Pancreas (tissue), 10 donors: ENCODE measurements around the gene NDUFC1. TPM values are rescaled to one million over a fixed set of nuclear protein-coding genes. Genes with fewer than 3 reads are reported as not detected.

Experiments used
- ATAC-seq, 4 donors: fragments of 200-7000 bp; cut with Tn5 transposase; one replicate each; pipeline versions ENCODE4 v1.8.0 to v1.9.1; 2020; ENCODE audit warnings: mild to moderate bottlenecking in 4 of 4, moderate library complexity in 4 of 4
- DNase-seq, 6 donors: peaks; one replicate each; pipeline ENCODE4 v3.0.0-alpha.2; 2020
- FAIRE-seq: peaks from 2 replicates; lab custom pipeline; 2012; peaks lifted over from hg19 to GRCh38; lab: Jason Lieb, UNC
- H3K27ac ChIP-seq, 4 donors: fragments of 200-600 bp; sonication (generic); 1 replicate in 3 of 4; 2 replicates in 1 of 4; pipeline versions ENCODE4 v1.5.0 to v1.8.0; 2020
- H3K27me3 ChIP-seq, 4 donors: fragments of 200-600 bp; one replicate each; pipeline ENCODE4 v1.8.0; 2021
- H3K36me3 ChIP-seq, 3 donors: fragments of 200-600 bp; sonication (generic) in 1 of 3; one replicate each; pipeline versions ENCODE4 v1.5.0 to v1.8.0; 2020 to 2021
- H3K4me1 ChIP-seq, 3 donors: fragments of 200-600 bp; one replicate each; pipeline ENCODE4 v1.8.0; 2021
- H3K4me3 ChIP-seq, 4 donors: fragments of 200-600 bp; sonication (generic) in 2 of 4; one replicate each; pipeline versions ENCODE4 v1.5.0 to v1.8.0; 2020 to 2021
- H3K9me3 ChIP-seq, 4 donors: fragments of 200-600 bp; one replicate each; pipeline ENCODE4 v1.8.0; 2021
- CTCF ChIP-seq, 4 donors: fragments of 200-600 bp; sonication (generic) in 3 of 4; IDR thresholded peaks; one replicate each; pipeline versions ENCODE4 v1.5.0 to v1.8.0; 2021; ENCODE audit warnings: antibody characterized with exemption in 4 of 4
- WGBS, 2 donors: extraction: QIAGEN DNeasy Blood & Tissue Kit; methylation state at CpG; one replicate each; pipeline ENCODE4 v1.1.7; 2013; 5-methylcytosine and 5-hydroxymethylcytosine counted together
- intact Hi-C, 3 donors: fragments of 100-400 bp; cut with DNase I; formaldehyde crosslinking; loops; one replicate each; pipeline versions ENCODE4 v1.11.1 to v1.14.2; 2022
- polyA plus RNA-seq, 2 donors: library from polyadenylated mRNA; stranded (reverse); fragments of 200-250 nt; gene quantifications; one replicate each; pipeline ENCODE4 v1.2.3, GENCODE V29; 2013
- total RNA-seq, 6 donors: library from RNA; stranded (reverse); fragmentation: NEBNext Ultra II Directional in 4 of 6; extraction: Animal tissue kit (Norgen Biotek cat#: 25700) in 4 of 6; gene quantifications; one replicate each; pipeline versions ENCODE4 v1.2.1 to v1.2.4, GENCODE V29; 2021 to 2023
- donor health status: healthy with polysubstance abuse.
- donor health status: DM: no; HTN: no; CAD: no; lungs with moderate emphysema.
- donor health status: DM: no; HTN: no; CAD: no.
- donor health status: control.
- donor health status: control.
- donor health status: Bipolar disorder and iron deficiency.
- donor health status: DM: yes; HTN: yes; CAD: no.
- donor health status: DM: no; HTN: no; CAD: no.
- donor health status: DM: no; HTN: no; CAD: no.
- donor health status: DM: yes; HTN: yes; CAD: no.

NDUFC1 gene
- total and polyA plus RNA-seq, 8 donors, result 19.8 to 80.6 (median 25.0) TPM

GRCh38 chr4:139299536-139299935, 2.7 kb downstream of the NDUFC1 start:
- ATAC-seq (no peak), FAIRE-seq (no peak), DNase-seq (no peak)
- TF ChIP-seq CTCF (IDR thresholded peaks at IDR 0.05), result no peak
- 19 to 23% methylated on average over 1 of the region's 1 CpG for WGBS, 2 donors
- peak overlapping the region in 1 of 4 donors; percentile 99 for H3K4me3 ChIP-seq
- no peaks in the 10 kb centered on the region for H3K36me3 ChIP-seq
- intact Hi-C loops, result loop anchor here in 1 of 3 donors (10.0 kb wide), 2 partner anchors 205 to 265 kb away; no protein-coding TSS in a partner anchor
- peaks cover 10 to 30% (median 23%) of the 10 kb centered on the region in 3 donors for H3K4me1 ChIP-seq
- H3K9me3 ChIP-seq, result no peaks in the 10 kb centered on the region
- no peaks in the 10 kb centered on the region for H3K27me3 ChIP-seq
- H3K27ac ChIP-seq, result no peak overlapping the region

GRCh38 chr4:139297001-139297410, 5.3 kb downstream of the NDUFC1 start:
- WGBS, 2 donors, result 83 to 87% methylated on average over 2 of the region's 2 CpGs
- ATAC-seq (no peak), DNase-seq (no peak), FAIRE-seq (no peak)
- no peaks in the 10 kb centered on the region for H3K9me3 ChIP-seq
- no peak for TF ChIP-seq CTCF (IDR thresholded peaks at IDR 0.05)
- no peak overlapping the region for H3K27ac ChIP-seq
- H3K4me1 ChIP-seq, result peaks cover 11 to 18% (median 15%) of the 10 kb centered on the region in 3 donors
- intact Hi-C loops, result loop anchor here in 1 of 3 donors (10.0 kb wide), 2 partner anchors 202 to 262 kb away; no protein-coding TSS in a partner anchor
- H3K36me3 ChIP-seq, result peaks cover 0 to 9% (median under 1%) of the 10 kb centered on the region in 3 donors
- H3K27me3 ChIP-seq, result no peaks in the 10 kb centered on the region
- no peak overlapping the region for H3K4me3 ChIP-seq

GRCh38 chr4:139295942-139296299, 6.4 kb downstream of the NDUFC1 start:
- no peaks in the 10 kb centered on the region for H3K9me3 ChIP-seq
- FAIRE-seq (no peak), DNase-seq (no peak), ATAC-seq (no peak)
- peak overlapping the region in 3 of 4 donors; percentile 73 to 81 (median 77) for H3K4me3 ChIP-seq
- WGBS, 2 donors, result 7 to 11% methylated on average over 6 of the region's 6 CpGs
- TF ChIP-seq CTCF (IDR thresholded peaks at IDR 0.05), result no peak
- H3K27ac ChIP-seq, result peak overlapping the region in 3 of 4 donors; percentile 3 to 89 (median 84)
- H3K36me3 ChIP-seq, result peaks cover 0 to 19% (median 3%) of the 10 kb centered on the region in 3 donors
- H3K4me1 ChIP-seq, result peaks cover 11 to 18% (median 15%) of the 10 kb centered on the region in 3 donors
- no peaks in the 10 kb centered on the region for H3K27me3 ChIP-seq
- intact Hi-C loops, result loop anchor here in 1 of 3 donors (10.0 kb wide), 2 partner anchors 201 to 261 kb away; no protein-coding TSS in a partner anchor

- no peaks in the 10 kb centered on the region for H3K27me3 ChIP-seq
- H3K36me3 ChIP-seq, result peaks cover 0 to 25% (median 3%) of the 10 kb centered on the region in 3 donors
- peak; percentile 91 to 97 (median 96) for TF ChIP-seq CTCF (IDR thresholded peaks at IDR 0.05)
- 0 to 1% methylated on average over 45 to 51 of the region's 51 CpGs for WGBS, 2 donors
- peak overlapping the region; percentile 73 to 81 (median 79) for H3K4me3 ChIP-seq
- peaks cover 11 to 17% (median 15%) of the 10 kb centered on the region in 3 donors for H3K4me1 ChIP-seq
- H3K27ac ChIP-seq, result peak overlapping the region; percentile 67 to 89 (median 78)
- ATAC-seq (peak; percentile 96 to 99 (median 97)), DNase-seq (peak; percentile 92 to 100 (median 97)), FAIRE-seq (no peak)
- no peaks in the 10 kb centered on the region for H3K9me3 ChIP-seq
- intact Hi-C loops, result loop anchor here in 1 of 3 donors (10.0 kb wide), 2 partner anchors 201 to 261 kb away; no protein-coding TSS in a partner anchor
These were observed 6.9 kb downstream of the NDUFC1 start for GRCh38 chr4:139295206-139295941.
